ENCODE results near the gene PRPS2. TPM values are rescaled to one million over a fixed set of nuclear protein-coding genes. Genes with fewer than 3 reads are reported as not detected.

The PRPS2 gene
- total RNA-seq, 1 donor from 2014 or later = 1.8 TPM

GRCh38 chrX:12866451-12867377, 75.5 kb downstream of the PRPS2 start, which contains the start of gene TLR7:
TSS of gene TLR7 (plus strand) at chrX:12867072. CDS start at chrX:12867579, 507 bp downstream.
- TF ChIP-seq CTCF (IDR thresholded peaks at IDR 0.05; ENCODE audit: partially characterized antibody, unreplicated experiment) = no peak
- Mint-ChIP-seq H3K9me3 (ENCODE audit: unreplicated experiment) (no peaks in the 10 kb centered on the region), H3K36me3 (ENCODE audit: unreplicated experiment) (no peaks in the 10 kb centered on the region), H3K4me3 (ENCODE audit: unreplicated experiment) (no peak within 1 kb of the TSS), H3K27ac (ENCODE audit: unreplicated experiment) (no peak within 1 kb of the TSS), H3K4me1 (ENCODE audit: low read depth, unreplicated experiment) (no peaks in the 10 kb centered on the region), H3K27me3 (ENCODE audit: unreplicated experiment) (no peaks in the 10 kb centered on the region)
- DNase-seq = no peak

GRCh38 chrX:12867685-12868084, 76.5 kb downstream of the PRPS2 start:
- Mint-ChIP-seq H3K9me3 (ENCODE audit: unreplicated experiment) (peaks cover 2% of the 10 kb centered on the region), H3K27ac (ENCODE audit: unreplicated experiment) (no peak overlapping the region), H3K4me1 (ENCODE audit: low read depth, unreplicated experiment) (no peaks in the 10 kb centered on the region), H3K27me3 (ENCODE audit: unreplicated experiment) (peaks cover 1% of the 10 kb centered on the region), H3K36me3 (ENCODE audit: unreplicated experiment) (peaks cover 2% of the 10 kb centered on the region), H3K4me3 (ENCODE audit: unreplicated experiment) (no peak overlapping the region)
- no peak for DNase-seq
- no peak for TF ChIP-seq CTCF (IDR thresholded peaks at IDR 0.05; ENCODE audit: partially characterized antibody, unreplicated experiment)

- peaks cover 7% of the 10 kb centered on the region for H3K36me3 Mint-ChIP-seq (ENCODE audit: unreplicated experiment)
- peaks cover 1% of the 10 kb centered on the region for H3K27me3 Mint-ChIP-seq (ENCODE audit: unreplicated experiment)
- no peak overlapping the region for H3K27ac Mint-ChIP-seq (ENCODE audit: unreplicated experiment)
- DNase-seq = no peak
- TF ChIP-seq CTCF (IDR thresholded peaks at IDR 0.05; ENCODE audit: partially characterized antibody, unreplicated experiment) = no peak
- no peaks in the 10 kb centered on the region for H3K4me1 Mint-ChIP-seq (ENCODE audit: low read depth, unreplicated experiment)
- H3K9me3 Mint-ChIP-seq (ENCODE audit: unreplicated experiment) = peaks cover 2% of the 10 kb centered on the region
- no peak overlapping the region for H3K4me3 Mint-ChIP-seq (ENCODE audit: unreplicated experiment)
These were observed 77.5 kb downstream of the PRPS2 start for GRCh38 chrX:12868747-12869146.

GRCh38 chrX:12871257-12871656, 80.0 kb downstream of the PRPS2 start:
- DNase-seq = no peak
- Mint-ChIP-seq H3K36me3 (ENCODE audit: unreplicated experiment) (peaks cover 7% of the 10 kb centered on the region), H3K27ac (ENCODE audit: unreplicated experiment) (no peak overlapping the region), H3K9me3 (ENCODE audit: unreplicated experiment) (peaks cover 2% of the 10 kb centered on the region), H3K4me3 (ENCODE audit: unreplicated experiment) (no peak overlapping the region), H3K4me1 (ENCODE audit: low read depth, unreplicated experiment) (no peaks in the 10 kb centered on the region), H3K27me3 (ENCODE audit: unreplicated experiment) (peaks cover 1% of the 10 kb centered on the region)
- no peak for TF ChIP-seq CTCF (IDR thresholded peaks at IDR 0.05; ENCODE audit: partially characterized antibody, unreplicated experiment)

GRCh38 chrX:12872741-12873140, 81.5 kb downstream of the PRPS2 start:
- peaks cover 1% of the 10 kb centered on the region for H3K27me3 Mint-ChIP-seq (ENCODE audit: unreplicated experiment)
- H3K36me3 Mint-ChIP-seq (ENCODE audit: unreplicated experiment) = peaks cover 7% of the 10 kb centered on the region
- H3K4me1 Mint-ChIP-seq (ENCODE audit: low read depth, unreplicated experiment) = no peaks in the 10 kb centered on the region
- no peak for DNase-seq
- H3K4me3 Mint-ChIP-seq (ENCODE audit: unreplicated experiment) = no peak overlapping the region
- peaks cover 2% of the 10 kb centered on the region for H3K9me3 Mint-ChIP-seq (ENCODE audit: unreplicated experiment)
- no peak for TF ChIP-seq CTCF (IDR thresholded peaks at IDR 0.05; ENCODE audit: partially characterized antibody, unreplicated experiment)
- H3K27ac Mint-ChIP-seq (ENCODE audit: unreplicated experiment) = no peak overlapping the region

Data from glutamatergic neuron (in vitro differentiated cells).